HEK293 (cell line): ENCODE data around the gene PRKG1.

Experiments
- CTCF ChIA-PET: fragments of 350-600 bp; formaldehyde crosslinking; extraction: SDS; loops from one replicate; lab custom pipeline; 2021; ENCODE audit warnings: antibody characterized with exemption; lab: Yijun Ruan, JAX
- POLR2A ChIA-PET: fragments of 300-600 bp; formaldehyde crosslinking; extraction: SDS; loops from one replicate; lab custom pipeline; 2020; ENCODE audit warnings: antibody characterized with exemption, inconsistent platforms; lab: Yijun Ruan, JAX
- H3K27ac ChIP-seq: fragments of 200-500 bp; sonication (Bioruptor generic); 2 replicates; pipeline ENCODE4 v1.5.1; 2014; ENCODE audit warnings: low read depth, low read length, control low read depth, inconsistent platforms; ENCODE audit errors: extremely low read depth
- H3K36me3 ChIP-seq, 2 experiments: fragments of 200-500 bp in 1 of 2; sonication (Bioruptor generic) in 1 of 2; 1 replicate in 1 of 2; 2 replicates in 1 of 2; pipeline ENCODE4 v1.5.1; 2014 to 2017; ENCODE audit warnings: inconsistent platforms in 2 of 2, low read length in 2 of 2; ENCODE audit not compliant: control insufficient read depth in 2 of 2, insufficient read depth in 1 of 2
- H3K4me1 ChIP-seq: fragments of 200-500 bp; sonication (Bioruptor generic); 2 replicates; pipeline ENCODE4 v1.5.1; 2014; ENCODE audit warnings: mild to moderate bottlenecking, low read length, inconsistent platforms; ENCODE audit not compliant: control insufficient read depth, insufficient read depth
- H3K4me3 ChIP-seq: 2 replicates; pipeline ENCODE4 v1.5.1; 2011; ENCODE audit warnings: low read depth, mild to moderate bottlenecking, control low read depth, low read length, moderate library complexity
- H3K9me3 ChIP-seq: fragments of 200-500 bp; sonication (Bioruptor generic); 2 replicates; pipeline ENCODE4 v1.5.1; 2014; ENCODE audit warnings: low read depth, low read length, inconsistent platforms; ENCODE audit not compliant: control insufficient read depth, insufficient read depth
- ATF2 ChIP-seq: fragments of 450-650 bp; formaldehyde crosslinking; IDR thresholded peaks from 2 replicates; pipeline ENCODE4 v1.5.1; 2016; ENCODE audit warnings: missing biosample characterization, missing genetic modification characterization, low read depth
- CTCF ChIP-seq: fragments of 450-650 bp; formaldehyde crosslinking; IDR thresholded peaks from 2 replicates; pipeline ENCODE4 v1.5.1; 2016; ENCODE audit warnings: missing biosample characterization, missing genetic modification characterization
- GFI1B ChIP-seq: fragments of 450-650 bp; formaldehyde crosslinking; IDR thresholded peaks from 2 replicates; pipeline ENCODE4 v1.5.1; 2016; ENCODE audit warnings: missing biosample characterization, missing genetic modification characterization
- GLI4 ChIP-seq: fragments of 450-650 bp; formaldehyde crosslinking; IDR thresholded peaks from 2 replicates; pipeline ENCODE4 v1.5.1; 2016; ENCODE audit warnings: missing biosample characterization, missing genetic modification characterization
- PBX3 ChIP-seq: sonication (generic); formaldehyde crosslinking; IDR thresholded peaks from 2 replicates; pipeline ENCODE4 v1.8.1; 2022; ENCODE audit warnings: mild to moderate bottlenecking, moderate library complexity, missing genetic modification reagents
- PRDM1 ChIP-seq: fragments of 450-650 bp; formaldehyde crosslinking; IDR thresholded peaks from 2 replicates; pipeline ENCODE4; 2016; ENCODE audit warnings: missing biosample characterization, missing genetic modification characterization
- SETDB1 ChIP-seq: IDR thresholded peaks from one replicate; pipeline ENCODE4 v1.6.1; 2017; ENCODE audit warnings: mild to moderate bottlenecking, low read length, moderate library complexity, mixed read lengths; ENCODE audit not compliant: insufficient read length
- ZBTB49 ChIP-seq: fragments of 450-650 bp; formaldehyde crosslinking; IDR thresholded peaks from 2 replicates; pipeline ENCODE4 v1.5.1; 2016; ENCODE audit warnings: missing biosample characterization, missing genetic modification characterization, low read depth
- ZNF266 ChIP-seq: fragments of 450-650 bp; formaldehyde crosslinking; IDR thresholded peaks from 2 replicates; pipeline ENCODE4 v1.5.1; 2016; ENCODE audit warnings: missing biosample characterization, missing genetic modification characterization, low read depth
- ZNF341 ChIP-seq: fragments of 450-650 bp; formaldehyde crosslinking; IDR thresholded peaks from 2 replicates; pipeline ENCODE4; 2016; ENCODE audit warnings: low read depth, missing biosample characterization, missing genetic modification characterization
- ZNF366 ChIP-seq: fragments of 450-650 bp; formaldehyde crosslinking; conservative IDR thresholded peaks from 2 replicates; pipeline ENCODE4 v1.5.1; 2016; ENCODE audit warnings: missing biosample characterization, missing genetic modification characterization
- ZNF510 ChIP-seq: fragments of 450-650 bp; formaldehyde crosslinking; IDR thresholded peaks from 2 replicates; pipeline ENCODE4 v1.5.1; 2018; ENCODE audit warnings: mild to moderate bottlenecking, missing genetic modification characterization, missing biosample characterization; ENCODE audit not compliant: insufficient replicate concordance
- ZNF654 ChIP-seq: fragments of 450-650 bp; formaldehyde crosslinking; IDR thresholded peaks from 2 replicates; pipeline ENCODE4 v1.5.1; 2016; ENCODE audit warnings: low read depth, missing biosample characterization, missing genetic modification characterization
- ZNF660 ChIP-seq: fragments of 450-650 bp; IDR thresholded peaks from 2 replicates; pipeline ENCODE4 v1.5.1; 2018; ENCODE audit warnings: missing biosample characterization, mild to moderate bottlenecking, missing genetic modification characterization
- ZNF664 ChIP-seq: fragments of 450-650 bp; formaldehyde crosslinking; IDR thresholded peaks from 2 replicates; pipeline ENCODE4 v1.5.1; 2016; ENCODE audit warnings: missing biosample characterization, missing genetic modification characterization
- ZNF701 ChIP-seq: fragments of 450-650 bp; formaldehyde crosslinking; IDR thresholded peaks from 2 replicates; pipeline ENCODE4 v1.5.1; 2016; ENCODE audit warnings: missing biosample characterization, missing genetic modification characterization

Gene PRKG1

GRCh38 chr10:51955696-51956095, 881.4 kb downstream of the PRKG1 start:
- no peak overlapping the region for H3K4me3 ChIP-seq
- no peak overlapping the region for H3K27ac ChIP-seq
- no peaks in the 10 kb centered on the region for H3K36me3 ChIP-seq
- POLR2A ChIA-PET: no interaction called here
- no peaks in the 10 kb centered on the region for H3K9me3 ChIP-seq
- CTCF ChIA-PET: no interaction called here
- no peaks in the 10 kb centered on the region for H3K4me1 ChIP-seq
- no peak for TF ChIP-seq GLI4
- TF ChIP-seq GFI1B (tag by site-specific recombination): no peak
- no peak for TF ChIP-seq ZNF266 (tag by site-specific recombination)
- TF ChIP-seq ZNF701 (tag by site-specific recombination): no peak
- TF ChIP-seq PBX3: no peak
- no peak for TF ChIP-seq PRDM1 (tag by site-specific recombination)
- no peak for TF ChIP-seq ZNF664 (tag by site-specific recombination)

GRCh38 chr10:51956822-51957221, 882.5 kb downstream of the PRKG1 start:
- ChIA-PET POLR2A (no interaction called here), CTCF (interaction anchor here (0.7 kb wide), 1 partner anchor 870 kb away, joined by 4 read pairs; no protein-coding TSS in a partner anchor)
- Histone ChIP-seq H3K27ac (no peak overlapping the region), H3K4me3 (no peak overlapping the region), H3K9me3 (no peaks in the 10 kb centered on the region), H3K36me3 (no peaks in the 10 kb centered on the region), H3K4me1 (no peaks in the 10 kb centered on the region)
- TF ChIP-seq ZNF654 (tag by site-specific recombination): no peak
- no peak for TF ChIP-seq SETDB1
- peak; percentile 48; the same call in 1 of the 2 replicates for TF ChIP-seq PRDM1 (tag by site-specific recombination)
- TF ChIP-seq ZNF366: peak; percentile 68; the same call in 1 of the 2 replicates
- TF ChIP-seq, all 188 proteins: peak for 2

- Histone ChIP-seq H3K4me3 (no peak overlapping the region), H3K27ac (no peak overlapping the region), H3K36me3 (no peaks in the 10 kb centered on the region), H3K4me1 (no peaks in the 10 kb centered on the region), H3K9me3 (no peaks in the 10 kb centered on the region)
- POLR2A ChIA-PET: no interaction called here
- CTCF ChIA-PET: interaction anchor here (0.6 to 2.8 kb wide), 13 partner anchors 10 to 983 kb away, joined by 3 to 13 read pairs (median 3); no protein-coding TSS in a partner anchor
- TF ChIP-seq ZNF341 (tag by site-specific recombination) (no peak), ZNF660 (0 out of 2 replicates have a peak, but pooled peaks have one; percentile 46), ATF2 (peak; percentile 45; the same call in 1 of the 2 replicates), ZBTB49 (tag by site-specific recombination) (no peak), ZNF510 (tag by site-specific recombination) (no peak), CTCF (tag by site-specific recombination) (peak; percentile 26; the same call in 1 of the 2 replicates), ZNF654 (tag by site-specific recombination) (peak; percentile 75)
These were observed 886.2 kb downstream of the PRKG1 start for GRCh38 chr10:51960494-51960895.
